GM20000 (cell line): ENCODE results near the gene CCL1.

Experiments
- DNase-seq: peaks from one replicate; pipeline ENCODE4 v3.0.0; 2012; ENCODE audit warnings: low spot score
- TF ChIP-seq, protein P1 (sequence below): IDR thresholded peaks from 2 replicates; pipeline ENCODE4 v1.5.1; 2012; ENCODE audit warnings: mild to moderate bottlenecking, control low read depth; ENCODE audit errors: extremely low read depth, missing control alignments

CCL1 gene

DNA sequence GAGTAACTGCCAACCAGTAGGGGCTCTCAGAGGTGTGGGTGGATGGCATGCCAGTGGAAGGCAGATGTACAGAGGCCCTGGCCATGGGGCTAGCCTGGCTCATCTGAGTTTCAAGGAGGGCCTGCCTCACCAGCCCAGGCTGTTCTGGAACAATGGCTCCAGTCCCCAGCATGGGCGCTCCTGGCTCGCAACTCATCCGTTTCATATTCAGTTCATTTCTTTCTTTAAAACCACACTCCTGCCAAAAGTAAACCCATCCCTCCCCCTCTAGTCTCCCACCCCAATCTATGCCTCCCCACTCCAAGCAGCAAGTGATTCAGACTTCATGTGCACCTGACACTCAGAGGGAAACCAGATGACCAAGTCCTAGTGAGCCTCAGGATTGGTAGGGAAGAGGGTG is 4.4 kb downstream of the CCL1 start:
- no peak for DNase-seq
- TF ChIP-seq, protein P1, sequence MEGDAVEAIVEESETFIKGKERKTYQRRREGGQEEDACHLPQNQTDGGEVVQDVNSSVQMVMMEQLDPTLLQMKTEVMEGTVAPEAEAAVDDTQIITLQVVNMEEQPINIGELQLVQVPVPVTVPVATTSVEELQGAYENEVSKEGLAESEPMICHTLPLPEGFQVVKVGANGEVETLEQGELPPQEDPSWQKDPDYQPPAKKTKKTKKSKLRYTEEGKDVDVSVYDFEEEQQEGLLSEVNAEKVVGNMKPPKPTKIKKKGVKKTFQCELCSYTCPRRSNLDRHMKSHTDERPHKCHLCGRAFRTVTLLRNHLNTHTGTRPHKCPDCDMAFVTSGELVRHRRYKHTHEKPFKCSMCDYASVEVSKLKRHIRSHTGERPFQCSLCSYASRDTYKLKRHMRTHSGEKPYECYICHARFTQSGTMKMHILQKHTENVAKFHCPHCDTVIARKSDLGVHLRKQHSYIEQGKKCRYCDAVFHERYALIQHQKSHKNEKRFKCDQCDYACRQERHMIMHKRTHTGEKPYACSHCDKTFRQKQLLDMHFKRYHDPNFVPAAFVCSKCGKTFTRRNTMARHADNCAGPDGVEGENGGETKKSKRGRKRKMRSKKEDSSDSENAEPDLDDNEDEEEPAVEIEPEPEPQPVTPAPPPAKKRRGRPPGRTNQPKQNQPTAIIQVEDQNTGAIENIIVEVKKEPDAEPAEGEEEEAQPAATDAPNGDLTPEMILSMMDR: no peak

DNA sequence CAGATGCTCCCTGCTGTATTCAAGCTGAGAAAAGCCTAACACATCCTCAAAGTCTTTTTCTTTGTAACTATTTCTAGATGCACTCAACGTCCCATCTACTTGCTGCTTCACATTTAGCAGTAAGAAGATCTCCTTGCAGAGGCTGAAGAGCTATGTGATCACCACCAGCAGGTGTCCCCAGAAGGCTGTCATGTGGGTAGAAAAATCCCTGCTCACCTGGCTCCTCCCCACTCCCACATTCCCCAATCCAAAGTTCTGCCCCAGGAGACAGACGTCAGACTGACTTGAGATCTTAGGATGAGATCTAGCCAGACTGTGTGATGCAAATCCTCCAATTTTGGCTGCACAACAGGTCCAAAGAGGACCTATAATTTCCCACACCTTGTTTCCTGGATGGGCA is 5.6 kb downstream of the CCL1 start:
- TF ChIP-seq, protein P1: no peak

DNA sequence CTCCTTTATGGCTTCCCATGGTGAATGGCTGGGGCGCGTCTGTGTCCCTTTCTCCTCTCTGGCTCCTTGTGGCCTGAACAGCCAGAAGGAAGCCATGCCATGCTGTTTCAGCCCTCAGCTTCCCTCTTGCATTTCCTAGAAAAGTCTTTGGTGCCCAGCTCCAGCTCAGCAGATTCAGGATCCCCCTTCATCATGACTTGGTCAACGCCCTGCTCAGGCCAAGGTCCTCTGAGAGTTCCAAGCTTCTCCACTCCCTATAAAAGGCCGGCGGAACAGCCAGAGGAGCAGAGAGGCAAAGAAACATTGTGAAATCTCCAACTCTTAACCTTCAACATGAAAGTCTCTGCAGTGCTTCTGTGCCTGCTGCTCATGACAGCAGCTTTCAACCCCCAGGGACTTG is 6.8 kb downstream of the CCL1 start, which contains the start of gene CCL13:
Gene CCL13, plus strand, starts transcription at position 287 of the 400 bp plus-strand sequence. Its CDS starts 47 bp downstream, at position 334.
- DNase-seq: no peak
- TF ChIP-seq, protein P1: no peak

More for the DNA sequence above, 5.6 kb downstream of the CCL1 start:
- no peak for DNase-seq

DNA sequence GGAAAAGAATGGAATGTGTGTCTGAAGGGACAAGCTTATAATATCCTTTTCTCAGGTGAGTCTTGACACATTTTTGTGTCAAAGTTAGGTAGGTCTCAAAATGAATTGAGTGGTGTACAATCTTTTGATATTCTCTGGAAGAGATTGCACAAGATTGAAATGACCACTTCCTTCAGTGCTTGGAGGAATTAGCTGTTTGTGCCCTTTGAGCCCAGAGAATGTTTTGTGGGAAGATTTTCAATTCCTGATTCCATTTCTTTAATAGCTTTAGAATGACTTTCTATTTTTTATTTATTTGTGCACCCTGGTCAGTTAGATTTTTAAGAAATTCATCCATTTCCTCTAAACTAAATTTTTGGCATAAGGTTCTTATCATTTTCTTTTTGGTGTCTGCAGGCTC is 8.4 kb downstream of the CCL1 start:
- TF ChIP-seq, protein P1: no peak
- no peak for DNase-seq

DNA sequence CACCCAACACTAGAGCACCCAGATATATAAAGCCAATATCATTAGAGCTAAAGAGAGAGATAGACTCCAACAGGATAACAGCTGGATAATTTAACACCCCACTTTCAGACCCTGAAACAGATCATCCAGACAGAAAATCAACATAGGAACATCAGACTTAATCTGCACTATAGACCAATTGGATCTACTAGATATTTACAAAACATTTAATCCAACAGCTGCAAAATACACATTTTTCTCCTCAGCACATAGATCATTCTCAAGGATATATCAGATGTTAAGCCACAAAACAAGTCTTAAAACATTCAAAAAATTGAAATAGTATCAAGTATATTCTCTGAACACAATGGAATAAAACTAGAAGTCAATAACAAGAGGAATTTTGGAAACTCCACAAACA is 10.8 kb downstream of the CCL1 start:
- DNase-seq: no peak
- TF ChIP-seq, protein P1: no peak

DNA sequence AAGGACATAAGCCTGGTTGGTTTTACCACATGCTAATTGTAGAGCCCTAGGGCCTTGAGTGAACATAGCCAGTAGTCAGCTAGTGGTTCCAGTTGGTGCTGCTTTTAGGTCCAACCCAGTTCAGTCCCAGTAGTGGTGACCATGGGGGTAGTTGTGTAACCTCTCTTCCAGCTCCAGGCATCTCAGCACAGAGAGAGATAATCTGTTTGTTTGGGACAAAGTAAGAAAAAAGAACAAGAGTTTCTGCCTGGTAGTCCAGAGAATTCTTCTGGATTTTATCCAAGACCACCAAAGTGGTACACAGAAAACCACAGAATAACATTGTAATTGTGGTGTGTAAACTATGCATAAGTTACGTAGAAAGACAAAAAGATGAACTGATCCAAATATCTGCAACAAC is 11.9 kb downstream of the CCL1 start:
- TF ChIP-seq, protein P1: no peak
- no peak for DNase-seq

DNA sequence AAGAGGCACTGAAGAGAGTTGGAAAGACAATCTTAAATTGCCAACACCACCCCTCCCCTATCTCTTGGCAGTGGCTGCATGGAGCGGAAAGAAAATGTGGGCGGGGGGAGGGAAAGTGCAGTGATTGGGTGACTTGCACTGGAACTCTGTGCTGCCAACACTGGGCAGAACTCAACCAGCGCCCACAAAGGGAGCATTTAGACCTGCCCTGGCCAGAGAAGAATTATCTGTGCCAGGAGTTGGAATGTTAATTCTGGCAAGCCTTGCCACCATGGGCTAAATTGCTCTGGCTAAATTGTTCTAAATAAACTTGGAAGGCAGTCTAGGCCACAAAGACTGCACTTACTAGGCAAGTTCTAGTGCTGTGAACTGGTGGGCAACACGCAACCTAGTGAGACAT is 13.3 kb downstream of the CCL1 start:
- TF ChIP-seq, protein P1: no peak
- no peak for DNase-seq
